ENCODE data around the gene KCNG4.

GRCh38 chr16:84266451-84266850 is 26.6 kb upstream of the KCNG4 start:
- no peak for TF ChIP-seq POLR2A (IDR thresholded peaks at IDR 0.05; ENCODE audit: low read depth, low read length)
- no peak for TF ChIP-seq POLR2AphosphoS5 (IDR thresholded peaks at IDR 0.05; ENCODE audit: low read depth, low read length)
